Stomach smooth muscle (tissue), 2 donors: ENCODE results near the gene CD46.

Experiments used
- H3K27ac ChIP-seq: one replicate; pipeline ENCODE4 v1.7.0; 2013; ENCODE audit warnings: mild to moderate bottlenecking, low read length, inconsistent platforms
- H3K27me3 ChIP-seq, 2 donors: one replicate each; pipeline ENCODE4 v1.7.0; 2013; ENCODE audit warnings: low read length in 2 of 2; ENCODE audit not compliant: insufficient read depth in 2 of 2, control insufficient read depth in 1 of 2
- H3K36me3 ChIP-seq, 2 donors: one replicate each; pipeline ENCODE4 v1.7.0; 2013; ENCODE audit warnings: low read length in 2 of 2; ENCODE audit not compliant: control insufficient read depth in 2 of 2, insufficient read depth in 2 of 2
- H3K4me1 ChIP-seq: one replicate; pipeline ENCODE4 v1.7.0; 2013; ENCODE audit warnings: low read length; ENCODE audit not compliant: control insufficient read depth, insufficient read depth
- H3K4me3 ChIP-seq, 2 donors: one replicate each; pipeline ENCODE4 v1.7.0; 2013; ENCODE audit warnings: low read length in 2 of 2
- H3K9ac ChIP-seq, 2 donors: one replicate each; pipeline ENCODE4 v1.7.0; 2013; ENCODE audit warnings: low read length in 2 of 2, mild to moderate bottlenecking in 1 of 2
- H3K9me3 ChIP-seq, 2 donors: one replicate each; pipeline ENCODE4 v1.7.0; 2013; ENCODE audit warnings: low read length in 2 of 2; ENCODE audit not compliant: control insufficient read depth in 2 of 2
- donor health status: healthy.
- donor health status: Pancreatic carcinoma.

Gene CD46

DNA sequence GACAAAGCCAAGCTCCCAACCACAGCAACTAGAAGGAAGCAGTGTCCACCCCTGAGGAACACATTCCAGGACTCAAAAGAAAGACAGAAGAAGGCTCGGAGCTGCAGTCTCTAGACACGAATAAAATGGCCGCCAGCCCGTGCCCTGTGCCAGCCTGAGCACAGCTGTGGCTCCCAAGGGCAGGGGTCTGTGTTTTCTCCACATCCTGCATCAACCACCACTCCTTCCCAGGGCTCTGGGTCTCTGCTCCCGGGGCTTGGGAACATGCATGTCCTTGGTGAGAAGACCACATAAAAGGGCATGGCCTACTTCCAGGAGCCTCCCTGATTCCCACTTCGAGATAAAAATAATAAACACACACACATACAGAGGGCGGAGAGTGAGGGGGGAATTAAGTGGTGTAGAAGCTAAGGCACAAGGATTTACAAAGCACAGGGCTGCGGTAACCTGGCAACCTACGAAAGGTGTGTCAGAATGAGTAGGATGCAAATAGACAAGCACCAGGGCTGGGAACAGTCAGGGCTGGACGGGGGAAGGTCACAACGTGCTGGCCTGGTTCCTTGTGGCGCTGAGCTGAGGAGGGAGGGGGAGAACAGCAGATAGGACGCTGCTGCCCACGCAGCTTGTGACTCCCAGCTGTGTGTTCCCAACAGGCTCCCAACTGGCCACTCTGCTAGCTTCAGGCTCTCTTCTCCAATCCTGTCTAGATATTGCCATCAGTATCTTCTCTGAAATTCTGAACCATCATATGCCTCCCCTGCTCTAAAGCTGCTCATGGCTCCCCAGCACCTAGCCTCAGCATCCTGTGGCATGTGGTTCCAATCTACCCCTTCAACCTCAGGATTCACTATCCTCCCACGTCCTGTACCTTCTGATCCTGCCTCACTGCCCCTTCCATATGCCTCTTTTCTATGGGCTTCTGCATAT, 86.6 kb downstream of the CD46 start:
- no peaks in the 10 kb centered on the region for H3K27me3 ChIP-seq
- H3K9me3 ChIP-seq: no peaks in the 10 kb centered on the region
- peaks cover 50% of the 10 kb centered on the region for H3K4me1 ChIP-seq
- peak overlapping the region in 1 of 2 donors; percentile 51 for H3K9ac ChIP-seq
- peak overlapping the region; percentile 80 for H3K27ac ChIP-seq
- H3K4me3 ChIP-seq: peak overlapping the region in 1 of 2 donors; percentile 57
- H3K36me3 ChIP-seq: peaks cover 0 to 7% of the 10 kb centered on the region in 2 donors

DNA sequence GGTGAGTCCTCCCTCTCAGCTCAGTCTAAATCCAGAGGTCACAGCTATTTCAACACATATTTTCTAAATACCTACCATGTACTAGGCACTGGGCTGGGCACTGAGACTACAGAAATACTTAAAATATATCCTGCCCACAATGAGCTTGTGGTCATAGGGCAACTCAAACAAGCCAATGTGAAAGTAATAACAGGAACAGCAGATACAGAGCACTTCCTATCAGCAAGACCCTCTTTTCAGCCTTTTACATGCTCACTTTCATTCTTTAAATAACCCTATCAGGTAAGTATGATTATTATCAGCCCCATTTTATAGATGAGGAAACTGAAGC, 87.2 kb downstream of the CD46 start:
- H3K27ac ChIP-seq: peak overlapping the region; percentile 80
- no peak overlapping the region for H3K9ac ChIP-seq
- H3K4me1 ChIP-seq: peaks cover 55% of the 10 kb centered on the region

DNA sequence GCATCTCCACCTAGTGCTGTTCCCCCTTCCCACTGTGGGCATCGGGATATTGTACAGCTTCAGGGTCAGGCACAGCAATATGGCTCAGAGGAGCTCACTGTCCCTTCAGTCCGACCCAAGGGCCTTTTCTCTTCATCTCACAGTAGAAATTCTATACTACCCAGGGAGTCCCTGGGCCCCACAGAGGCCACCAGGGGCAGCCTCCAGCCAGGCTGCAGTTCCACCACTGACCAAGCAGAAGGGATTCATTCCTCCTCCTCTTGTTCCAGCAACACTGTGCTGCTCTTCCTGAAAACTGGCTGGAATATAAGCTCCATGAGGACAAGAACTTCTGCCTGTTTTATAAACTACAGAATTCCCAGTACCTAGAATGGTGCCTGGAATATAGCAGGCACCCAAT, 88.5 kb downstream of the CD46 start:
- Histone ChIP-seq H3K27ac (no peak overlapping the region), H3K4me3 (no peak overlapping the region), H3K9ac (no peak overlapping the region), H3K9me3 (no peaks in the 10 kb centered on the region), H3K27me3 (no peaks in the 10 kb centered on the region), H3K36me3 (peaks cover 0 to 6% of the 10 kb centered on the region in 2 donors), H3K4me1 (peaks cover 62% of the 10 kb centered on the region)

More for the DNA sequence above, 87.2 kb downstream of the CD46 start:
- Histone ChIP-seq H3K9me3 (no peaks in the 10 kb centered on the region), H3K27me3 (no peaks in the 10 kb centered on the region), H3K36me3 (peaks cover 0 to 7% of the 10 kb centered on the region in 2 donors), H3K4me3 (peak overlapping the region in 1 of 2 donors; percentile 57)

DNA sequence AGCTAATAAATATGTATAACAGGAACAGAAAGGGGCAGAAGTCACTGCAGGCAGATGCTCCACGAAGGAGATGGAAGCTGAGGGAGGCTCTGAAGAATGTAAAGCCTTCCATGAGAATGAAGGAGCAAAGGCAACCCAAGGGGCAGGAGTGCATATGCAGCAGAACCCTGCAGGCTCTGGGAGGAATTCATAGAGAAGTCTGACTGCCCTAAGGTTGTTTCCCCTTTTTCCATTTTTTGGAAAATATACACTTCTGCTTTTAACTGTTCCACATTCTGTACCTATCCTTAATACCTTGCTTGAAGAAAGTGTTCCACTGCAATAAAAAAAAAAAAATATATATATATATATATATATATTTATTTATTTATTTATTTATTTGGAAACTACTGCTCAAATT, 89.4 kb downstream of the CD46 start:
- no peak overlapping the region for H3K4me3 ChIP-seq
- no peaks in the 10 kb centered on the region for H3K9me3 ChIP-seq
- H3K9ac ChIP-seq: no peak overlapping the region
- peaks cover 54% of the 10 kb centered on the region for H3K4me1 ChIP-seq
- H3K27me3 ChIP-seq: no peaks in the 10 kb centered on the region
- no peak overlapping the region for H3K27ac ChIP-seq
- peaks cover 0 to 3% of the 10 kb centered on the region in 2 donors for H3K36me3 ChIP-seq

GRCh38 chr1:207841901-207842300, 90.0 kb downstream of the CD46 start:
- Histone ChIP-seq H3K27ac (peak overlapping the region; percentile 1), H3K9ac (no peak overlapping the region), H3K4me1 (peaks cover 48% of the 10 kb centered on the region), H3K4me3 (no peak overlapping the region), H3K36me3 (peaks cover 0 to 3% of the 10 kb centered on the region in 2 donors), H3K9me3 (no peaks in the 10 kb centered on the region), H3K27me3 (no peaks in the 10 kb centered on the region)

GRCh38 chr1:207842506-207842905, 90.7 kb downstream of the CD46 start:
- peaks cover 46% of the 10 kb centered on the region for H3K4me1 ChIP-seq
- H3K9me3 ChIP-seq: no peaks in the 10 kb centered on the region
- no peak overlapping the region for H3K9ac ChIP-seq
- no peak overlapping the region for H3K4me3 ChIP-seq
- no peaks in the 10 kb centered on the region for H3K27me3 ChIP-seq
- H3K27ac ChIP-seq: peak overlapping the region; percentile 1
- peaks cover 0 to 3% of the 10 kb centered on the region in 2 donors for H3K36me3 ChIP-seq

DNA sequence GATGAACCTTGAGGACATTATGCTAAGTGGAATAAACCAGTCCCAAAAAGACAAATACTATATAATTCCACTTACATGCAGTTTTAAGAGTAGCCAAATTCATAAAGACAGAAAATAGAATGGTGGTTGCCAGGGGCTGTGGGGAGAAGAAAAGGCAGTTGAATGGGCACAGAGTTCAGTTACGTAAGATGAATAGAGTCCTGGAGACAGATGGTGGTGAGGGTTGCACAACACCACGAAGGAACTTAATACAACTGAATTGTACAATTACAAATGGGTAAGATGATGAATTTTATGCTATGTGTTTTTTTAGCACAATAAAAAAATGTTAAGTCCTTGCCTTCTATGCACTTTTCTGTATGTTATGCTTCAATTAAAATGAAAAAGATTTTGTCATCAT, 92.5 kb downstream of the CD46 start:
- H3K9ac ChIP-seq: no peak overlapping the region
- H3K36me3 ChIP-seq: peaks cover 0 to 7% of the 10 kb centered on the region in 2 donors
- H3K27me3 ChIP-seq: no peaks in the 10 kb centered on the region
- peaks cover 43% of the 10 kb centered on the region for H3K4me1 ChIP-seq
- no peak overlapping the region for H3K4me3 ChIP-seq
- no peaks in the 10 kb centered on the region for H3K9me3 ChIP-seq
- H3K27ac ChIP-seq: no peak overlapping the region
